A549 treated with Hydrocortisone at 1 μM for 4 hours (cell line): ENCODE data around the gene CEP126. TPM values are rescaled to one million over a fixed set of nuclear protein-coding genes. Genes with fewer than 3 reads are reported as not detected.

Experiments used
- total RNA-seq: library from RNA; stranded (reverse); fragments of 200-300 nt; extraction: Qiagen RNA extraction; gene quantifications from 5 replicates; pipeline ENCODE4 v1.2.3, GENCODE V29; 2022

The CEP126 gene
- total RNA-seq, result 2.5 to 3.4 TPM (median 2.6 TPM) in 5 replicates

GRCh38 chr11:101914738-101915426 lies at the start of gene CEP126:
Gene CEP126 (plus strand): TSS chr11:101915010. CDS start chr11:101915285, 275 bp downstream.

GRCh38 chr11:101916422-101916821 lies 1.6 kb downstream of the CEP126 start, which contains the start of gene ANGPTL5:
Gene ANGPTL5 (minus strand): TSS chr11:101916522. CDS start chr11:101907909, 8,613 bp downstream.

GRCh38 chr11:102047305-102047924 lies 132.6 kb downstream of the CEP126 start, which contains the start of gene CFAP300:
Gene CFAP300 (plus strand): TSS chr11:102047437. CDS start chr11:102047471, 34 bp downstream.

Other genes starting within 250 kb of the CEP126 start
- 0.06 to 0.14 TPM (median 0.11 TPM) in 4 of 5 replicates, not detected in the other for gene ANGPTL5, start 1.5 kb downstream of the CEP126 start, total RNA-seq
- gene CFAP300, start 132.4 kb downstream of the CEP126 start, total RNA-seq, result 5.7 to 7.6 TPM (median 6.4 TPM) in 5 replicates
- gene YAP1, start 195.4 kb downstream of the CEP126 start, total RNA-seq, result 54.6 to 74.2 TPM (median 71.3 TPM) in 5 replicates